GM19025 (cell line): Measurements from ENCODE around the gene OR2M3.
A peak's percentile ranks its signal among the peaks of the same experiment; 100 is the strongest.
"Not testable (repeated sequence)": the region's sequence is repeated elsewhere in the genome, so short reads cannot be mapped to it uniquely, and the experiment has no call there.

ENCODE experiments used
- ATAC-seq: cut with Tn5 transposase; IDR thresholded peaks from one replicate; pipeline ENCODE4 v1.9.1; 2021; ENCODE audit warnings: mild to moderate bottlenecking, low read depth, moderate library complexity; ENCODE audit not compliant: unreplicated experiment

OR2M3 gene

GRCh38 chr1:248196965-248197364 is at the start of gene OR2M3:
TSS of gene OR2M3 (plus strand) at chr1:248197265. CDS start at chr1:248203068, 5,803 bp downstream.
- ATAC-seq, result no peak

GRCh38 chr1:248152056-248152827 is 44.8 kb upstream of the OR2M3 start:
- ATAC-seq, result no peak

- no peak for ATAC-seq
Measured at GRCh38 chr1:248155927-248156326, 41.1 kb upstream of the OR2M3 start.

GRCh38 chr1:248158758-248159157 is 38.3 kb upstream of the OR2M3 start:
- no peak for ATAC-seq

- ATAC-seq, result no peak
Measured at GRCh38 chr1:248164031-248164430, 33.0 kb upstream of the OR2M3 start.

- no peak for ATAC-seq
Measured at GRCh38 chr1:248165186-248165585, 31.9 kb upstream of the OR2M3 start.

GRCh38 chr1:248174521-248174920 is 22.5 kb upstream of the OR2M3 start, which contains the start of gene OR2M2:
TSS of gene OR2M2 (plus strand) at chr1:248174821. CDS start at chr1:248179986, 5,165 bp downstream.
- ATAC-seq, result no peak

GRCh38 chr1:248183996-248184395 is 13.1 kb upstream of the OR2M3 start:
- no peak for ATAC-seq

GRCh38 chr1:248187363-248187762 is 9.7 kb upstream of the OR2M3 start:
- no peak for ATAC-seq

GRCh38 chr1:248189026-248189425 is 8.0 kb upstream of the OR2M3 start:
- no peak for ATAC-seq

GRCh38 chr1:248194117-248194516 is 2.9 kb upstream of the OR2M3 start:
- no peak for ATAC-seq

- ATAC-seq, result no peak
Measured at GRCh38 chr1:248215880-248216279, 18.8 kb downstream of the OR2M3 start.

- no peak for ATAC-seq
Measured at GRCh38 chr1:248225537-248225936, 28.5 kb downstream of the OR2M3 start.

GRCh38 chr1:248229360-248229908 is 32.4 kb downstream of the OR2M3 start:
- ATAC-seq, result no peak

- ATAC-seq, result no peak
Measured at GRCh38 chr1:248231117-248231516, 34.1 kb downstream of the OR2M3 start, which contains the start of gene OR2M4. TSS of gene OR2M4 (plus strand) at chr1:248231417. CDS start at chr1:248238929, 7,512 bp downstream.

GRCh38 chr1:248239478-248239877 is 42.4 kb downstream of the OR2M3 start:
- ATAC-seq, result no peak

GRCh38 chr1:248243204-248243603 is 46.1 kb downstream of the OR2M3 start:
- peak; percentile 59 for ATAC-seq

GRCh38 chr1:248259309-248259708 is 62.2 kb downstream of the OR2M3 start:
- ATAC-seq, result not testable (repeated sequence)
